HG02885 (cell line): ENCODE results near the gene IPPK.

ENCODE experiments used
- ATAC-seq: cut with Tn5 transposase; IDR thresholded peaks from one replicate; pipeline ENCODE4 v1.9.1; 2021; ENCODE audit warnings: mild to moderate bottlenecking; ENCODE audit not compliant: unreplicated experiment, poor library complexity

Gene IPPK

DNA sequence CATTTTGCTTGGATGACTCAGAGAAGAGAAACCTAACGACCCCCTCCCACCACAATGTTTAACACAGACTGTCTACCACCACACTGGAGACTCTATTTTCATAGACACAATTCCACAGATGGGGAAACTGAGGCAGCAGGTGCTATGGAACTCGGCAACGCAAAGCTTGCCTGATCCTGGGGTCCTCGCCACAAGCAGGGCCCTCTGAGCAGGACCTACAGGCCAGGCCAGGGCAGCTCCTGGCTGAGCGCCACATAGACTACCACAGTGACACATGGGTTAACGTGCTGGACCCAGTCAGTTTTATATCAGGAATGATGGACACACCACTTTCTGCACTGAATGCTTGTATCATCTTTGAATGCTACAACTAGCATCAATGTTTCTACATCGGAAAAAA is 11.8 kb downstream of the IPPK start:
- no peak for ATAC-seq

DNA sequence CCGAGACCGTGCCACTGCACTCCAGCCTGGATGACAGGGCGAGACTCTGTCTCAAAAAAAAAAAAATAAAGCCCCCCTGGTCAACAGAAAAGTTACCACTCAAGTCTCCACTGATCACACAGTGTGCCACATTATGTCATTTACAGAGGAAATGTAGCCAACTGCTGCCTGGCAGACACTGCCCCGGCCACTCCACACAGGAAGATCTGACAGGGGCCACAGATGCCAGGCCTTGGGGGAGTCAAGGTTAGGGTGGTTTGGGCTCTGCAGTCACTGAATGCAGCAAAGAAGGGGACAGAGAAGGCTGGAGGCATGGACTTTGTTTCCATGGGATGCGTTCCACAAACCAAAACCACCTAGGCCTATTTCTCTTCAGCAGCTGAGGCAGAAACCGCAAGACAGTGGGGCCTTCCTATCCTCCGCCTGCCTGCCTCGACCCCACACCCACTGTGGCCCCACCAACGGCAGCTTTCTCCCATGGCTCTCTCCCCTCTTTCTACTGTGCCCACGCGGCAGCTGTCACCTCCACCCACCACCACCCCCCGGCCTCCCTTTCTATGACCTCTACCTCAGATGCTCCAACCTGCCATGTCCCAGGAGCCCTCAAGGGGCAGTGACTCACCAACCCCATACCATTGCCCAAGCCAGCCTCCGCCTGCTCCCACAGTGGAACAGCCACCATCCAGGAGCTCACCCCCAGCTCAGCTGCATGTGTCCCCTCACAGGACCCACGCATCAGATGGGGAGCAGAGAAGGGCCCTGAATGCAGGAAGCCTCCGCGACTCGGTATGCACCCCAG is 12.4 kb downstream of the IPPK start:
- ATAC-seq, result no peak

GRCh38 chr9:92656537-92656925 is 13.4 kb downstream of the IPPK start:
- ATAC-seq, result no peak

DNA sequence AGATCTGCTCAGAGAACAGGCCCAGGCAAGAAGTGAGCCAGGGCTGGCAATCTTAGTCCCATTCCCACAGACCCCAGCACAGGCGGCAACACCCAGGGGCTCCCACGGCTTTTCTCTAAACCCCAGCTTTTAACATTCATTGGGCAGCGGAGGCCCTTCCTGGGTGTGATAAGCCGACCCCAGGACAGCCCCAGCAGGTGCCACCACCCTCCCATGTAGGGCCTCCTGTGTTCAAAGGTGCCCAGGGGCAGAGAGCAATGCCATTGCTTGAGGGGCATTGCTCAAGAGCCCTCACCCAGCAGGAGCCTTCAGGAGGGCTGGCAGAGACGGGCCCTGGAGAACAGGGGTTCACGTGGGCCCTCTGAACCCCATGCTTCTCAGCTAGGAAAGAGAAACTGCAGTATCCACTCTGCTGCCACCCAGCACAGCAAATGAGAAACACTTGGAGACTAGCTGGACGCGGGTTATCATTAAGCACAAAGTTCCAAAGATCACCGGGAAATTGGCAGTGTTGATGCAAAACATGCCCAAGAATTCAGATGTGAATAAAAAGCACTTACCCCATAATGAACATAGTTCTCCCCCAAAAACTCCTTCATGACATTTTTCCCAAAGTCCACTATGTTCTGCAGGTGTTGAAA is 13.9 kb downstream of the IPPK start:
- ATAC-seq, result no peak

- ATAC-seq, result no peak
These were observed 14.6 kb downstream of the IPPK start for GRCh38 chr9:92655366-92655765.

- no peak for ATAC-seq
These were observed 15.2 kb downstream of the IPPK start for GRCh38 chr9:92654481-92655301.

DNA sequence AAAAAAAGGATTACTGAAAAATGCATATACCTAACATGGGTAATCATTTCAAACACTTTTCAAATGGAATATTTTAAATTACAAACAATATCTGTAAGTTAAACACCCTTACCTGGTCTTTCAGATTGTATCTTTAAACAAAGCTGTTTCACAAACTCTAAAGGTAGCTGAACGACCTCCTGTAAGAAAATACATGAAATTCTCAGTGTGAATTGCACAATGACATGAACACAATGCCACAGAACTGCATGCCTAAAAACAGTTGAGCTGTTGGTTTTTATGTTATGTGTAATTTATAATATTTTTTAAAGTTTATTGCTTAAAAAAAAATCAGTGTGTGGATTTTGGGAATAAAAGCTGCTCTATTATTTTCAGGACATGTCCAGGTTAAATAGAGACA is 17.5 kb downstream of the IPPK start:
- no peak for ATAC-seq

GRCh38 chr9:92650839-92651621 is 18.9 kb downstream of the IPPK start:
- ATAC-seq, result no peak

GRCh38 chr9:92650296-92650695 is 19.6 kb downstream of the IPPK start:
- ATAC-seq, result no peak

DNA sequence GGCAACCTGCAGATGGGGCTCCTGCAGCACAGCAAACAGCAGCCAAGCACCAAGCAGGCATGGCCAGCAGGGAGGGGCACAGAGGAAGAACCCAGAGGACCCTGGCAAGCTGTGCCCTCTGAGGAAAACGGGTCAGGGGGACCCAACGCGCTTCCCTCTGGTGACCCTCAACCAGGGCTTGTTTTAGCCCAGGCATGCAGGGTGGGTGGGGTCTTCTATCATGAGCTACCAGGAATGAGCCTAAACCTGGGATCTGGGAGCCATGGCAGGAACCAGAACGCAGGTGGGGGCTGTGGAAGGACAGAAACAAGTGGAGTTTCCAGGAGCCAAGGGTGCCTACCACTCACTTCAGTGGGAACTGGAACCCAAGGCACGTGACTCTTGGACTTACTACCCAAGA is 20.9 kb downstream of the IPPK start:
- ATAC-seq, result no peak

- no peak for ATAC-seq
These were observed 21.4 kb downstream of the IPPK start for GRCh38 chr9:92648474-92648971.

GRCh38 chr9:92647671-92648473 is 22.1 kb downstream of the IPPK start:
- no peak for ATAC-seq

- ATAC-seq, result no peak
These were observed 24.9 kb downstream of the IPPK start for GRCh38 chr9:92645041-92645440.

DNA sequence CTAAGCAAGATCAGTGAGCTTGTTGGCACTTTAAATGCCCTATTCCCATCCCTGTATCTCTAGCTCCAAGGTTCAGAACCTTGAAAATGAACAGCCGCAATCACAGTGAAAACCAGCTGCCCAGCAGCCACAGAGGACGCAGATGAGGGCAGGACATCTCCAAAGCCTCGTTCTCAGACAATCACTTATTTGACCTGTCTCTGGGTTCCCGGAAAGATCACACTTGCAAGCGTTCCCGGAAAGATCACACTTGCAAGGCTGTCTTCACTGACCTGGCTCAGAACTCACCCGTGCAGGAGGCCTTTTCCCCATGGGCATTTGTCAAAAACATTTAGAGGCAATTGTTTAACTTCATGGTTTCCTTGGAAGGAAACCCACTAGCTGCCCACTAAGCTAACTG is 25.7 kb downstream of the IPPK start:
- ATAC-seq, result no peak

DNA sequence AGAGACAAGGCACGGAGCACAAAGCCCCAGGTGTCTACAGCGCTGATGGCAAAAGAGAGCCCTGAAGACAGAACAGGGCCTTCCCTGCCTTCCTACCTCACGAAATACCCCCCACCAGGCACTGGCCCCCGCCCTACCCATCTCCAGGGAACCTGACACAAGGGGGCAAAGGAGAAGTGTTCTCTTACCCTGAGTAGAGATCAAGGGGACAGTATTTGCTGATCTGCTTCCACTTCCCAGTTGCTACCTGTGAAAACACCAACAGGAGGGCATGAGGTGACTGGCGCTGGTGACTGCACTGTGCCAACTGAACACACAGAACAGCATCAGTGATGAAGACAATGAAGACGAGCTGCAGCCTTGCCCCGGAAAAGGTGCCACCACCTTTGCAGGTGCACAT is 27.4 kb downstream of the IPPK start:
- ATAC-seq, result no peak

- ATAC-seq, result no peak
These were observed 27.9 kb downstream of the IPPK start for GRCh38 chr9:92642041-92642451.

DNA sequence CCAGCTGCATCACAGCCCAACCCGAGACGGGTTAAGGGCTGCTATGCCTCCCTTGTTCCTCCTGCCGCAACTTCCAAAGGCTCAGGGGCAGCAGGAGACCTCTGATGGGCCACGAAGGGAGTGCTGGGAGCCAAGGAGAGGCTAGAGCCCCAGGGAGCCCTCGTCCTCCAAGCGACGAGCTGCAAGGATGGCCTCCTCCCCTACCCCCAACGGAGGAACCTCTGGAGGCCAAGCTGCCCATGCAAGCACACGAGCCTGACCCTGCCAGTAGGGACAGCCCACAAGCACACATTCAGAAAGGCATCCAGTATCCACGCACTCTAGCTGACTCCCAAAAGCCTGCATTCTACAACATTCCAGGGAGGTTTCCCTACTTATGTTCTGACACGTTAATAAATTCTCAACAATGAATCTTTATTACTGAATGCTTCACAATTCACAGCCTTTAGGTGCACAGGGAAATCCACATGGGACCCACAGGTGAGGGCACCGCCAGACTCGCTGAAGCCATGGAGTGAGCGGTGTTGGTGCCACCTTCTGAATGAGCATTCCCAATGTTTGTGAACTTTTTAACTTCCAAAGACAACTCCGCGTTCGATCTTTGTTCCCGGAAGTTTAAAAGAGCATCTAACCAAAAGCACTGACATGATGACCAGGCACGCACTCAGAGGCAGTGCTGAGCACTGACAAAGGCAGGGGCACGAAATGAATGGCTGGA is 28.7 kb downstream of the IPPK start:
- ATAC-seq, result no peak

- no peak for ATAC-seq
These were observed 29.4 kb downstream of the IPPK start for GRCh38 chr9:92640398-92641091.
